Glutamatergic neuron (in vitro differentiated cells): ENCODE results near the gene ARHGAP10. TPM values are rescaled to one million over a fixed set of nuclear protein-coding genes. Genes with fewer than 3 reads are reported as not detected.

Experiments
- DNase-seq: peaks from one replicate; pipeline ENCODE4 v3.0.0; 2022
- H3K27ac Mint-ChIP-seq: one replicate; pipeline ENCODE4 v1.8.0; 2020; ENCODE audit warnings: mild to moderate bottlenecking, mixed read lengths, inconsistent platforms; ENCODE audit not compliant: unreplicated experiment
- H3K27me3 Mint-ChIP-seq: one replicate; pipeline ENCODE4 v1.8.0; 2020; ENCODE audit warnings: mild to moderate bottlenecking, moderate library complexity, mixed read lengths, inconsistent platforms; ENCODE audit not compliant: unreplicated experiment
- H3K36me3 Mint-ChIP-seq: one replicate; pipeline ENCODE4 v1.8.0; 2020; ENCODE audit warnings: mild to moderate bottlenecking, mixed read lengths, inconsistent platforms; ENCODE audit not compliant: unreplicated experiment
- H3K4me1 Mint-ChIP-seq: one replicate; pipeline ENCODE4 v1.8.0; 2020; ENCODE audit warnings: mild to moderate bottlenecking, low read depth, mixed read lengths, inconsistent platforms; ENCODE audit not compliant: unreplicated experiment
- H3K4me3 Mint-ChIP-seq: one replicate; pipeline ENCODE4 v1.8.0; 2020; ENCODE audit warnings: mild to moderate bottlenecking, mixed read lengths, inconsistent platforms; ENCODE audit not compliant: unreplicated experiment
- H3K9me3 Mint-ChIP-seq: one replicate; pipeline ENCODE4 v1.8.0; 2020; ENCODE audit warnings: mild to moderate bottlenecking, moderate library complexity, mixed read lengths, inconsistent platforms; ENCODE audit not compliant: unreplicated experiment
- CTCF ChIP-seq: fragments of 200-600 bp; sonication (generic); IDR thresholded peaks from one replicate; pipeline ENCODE4 v1.5.0; 2021; ENCODE audit not compliant: partially characterized antibody, unreplicated experiment
- total RNA-seq: library from RNA; stranded (reverse); fragmentation: NEBNext Ultra II Directional; extraction: Animal tissue kit (Norgen Biotek cat#: 25700); gene quantifications from one replicate; pipeline ENCODE4 v1.2.1, GENCODE V29; 2021; ENCODE audit not compliant: unreplicated experiment

Gene ARHGAP10
- total RNA-seq, 1 donor from 2014 or later: 19.7 TPM

- no peaks in the 10 kb centered on the region for H3K4me1 Mint-ChIP-seq
- H3K27ac Mint-ChIP-seq: no peak overlapping the region
- H3K9me3 Mint-ChIP-seq: no peaks in the 10 kb centered on the region
- DNase-seq: no peak
- H3K27me3 Mint-ChIP-seq: no peaks in the 10 kb centered on the region
- H3K36me3 Mint-ChIP-seq: no peaks in the 10 kb centered on the region
- TF ChIP-seq CTCF: no peak
- no peak overlapping the region for H3K4me3 Mint-ChIP-seq
Measured at GRCh38 chr4:148094149-148094548, 362.3 kb downstream of the ARHGAP10 start.

- no peak for TF ChIP-seq CTCF
- H3K27ac Mint-ChIP-seq: no peak overlapping the region
- no peak overlapping the region for H3K4me3 Mint-ChIP-seq
- no peaks in the 10 kb centered on the region for H3K36me3 Mint-ChIP-seq
- H3K27me3 Mint-ChIP-seq: no peaks in the 10 kb centered on the region
- no peak for DNase-seq
- H3K4me1 Mint-ChIP-seq: no peaks in the 10 kb centered on the region
- H3K9me3 Mint-ChIP-seq: no peaks in the 10 kb centered on the region
Measured at GRCh38 chr4:148095346-148095923, 363.5 kb downstream of the ARHGAP10 start.

GRCh38 chr4:148097801-148098200 lies 365.9 kb downstream of the ARHGAP10 start:
- no peak for TF ChIP-seq CTCF
- no peak for DNase-seq
- Mint-ChIP-seq H3K36me3 (no peaks in the 10 kb centered on the region), H3K4me3 (no peak overlapping the region), H3K9me3 (no peaks in the 10 kb centered on the region), H3K27ac (no peak overlapping the region), H3K4me1 (no peaks in the 10 kb centered on the region), H3K27me3 (peaks cover 2% of the 10 kb centered on the region)

- peaks cover 2% of the 10 kb centered on the region for H3K9me3 Mint-ChIP-seq
- no peak for DNase-seq
- H3K36me3 Mint-ChIP-seq: no peaks in the 10 kb centered on the region
- H3K27me3 Mint-ChIP-seq: peaks cover 2% of the 10 kb centered on the region
- H3K27ac Mint-ChIP-seq: no peak overlapping the region
- no peak for TF ChIP-seq CTCF
- no peak overlapping the region for H3K4me3 Mint-ChIP-seq
- H3K4me1 Mint-ChIP-seq: no peaks in the 10 kb centered on the region
Measured at GRCh38 chr4:148101235-148101634, 369.3 kb downstream of the ARHGAP10 start.

- H3K9me3 Mint-ChIP-seq: peaks cover 2% of the 10 kb centered on the region
- DNase-seq: no peak
Measured at GRCh38 chr4:148101790-148102189, 369.9 kb downstream of the ARHGAP10 start.

More at GRCh38 chr4:148101790-148102189, 369.9 kb downstream of the ARHGAP10 start:
- no peaks in the 10 kb centered on the region for H3K36me3 Mint-ChIP-seq
- no peak for TF ChIP-seq CTCF
- H3K27me3 Mint-ChIP-seq: peaks cover 2% of the 10 kb centered on the region
- H3K4me1 Mint-ChIP-seq: no peaks in the 10 kb centered on the region
- no peak overlapping the region for H3K27ac Mint-ChIP-seq
- no peak overlapping the region for H3K4me3 Mint-ChIP-seq
